Memory B cell (primary cell): Measurements from ENCODE around the gene NEURL4.

Experiments used
- ATAC-seq: fragments of 150-1000 bp; cut with Tn5 transposase; 2 replicates; pipeline ENCODE4 v1.10.0; 2021; ENCODE audit warnings: low read depth, mild to moderate bottlenecking, moderate library complexity
- DNase-seq, 2 donors: peaks; one replicate each; pipeline ENCODE4 v3.0.0; 2022; ENCODE audit warnings: low spot score in 2 of 2
- H3K27ac Mint-ChIP-seq: one replicate; pipeline ENCODE4 v1.8.0; 2022; ENCODE audit warnings: mild to moderate bottlenecking, moderate library complexity, mixed read lengths
- H3K27me3 Mint-ChIP-seq: one replicate; pipeline ENCODE4 v1.8.0; 2022; ENCODE audit warnings: mixed read lengths
- H3K36me3 Mint-ChIP-seq: one replicate; pipeline ENCODE4 v1.8.0; 2022; ENCODE audit warnings: mild to moderate bottlenecking, mixed read lengths
- H3K4me1 Mint-ChIP-seq: one replicate; pipeline ENCODE4 v1.8.0; 2022; ENCODE audit warnings: mixed read lengths
- H3K4me3 Mint-ChIP-seq: one replicate; pipeline ENCODE4 v1.8.0; 2022; ENCODE audit warnings: mild to moderate bottlenecking, moderate library complexity, mixed read lengths
- H3K9me3 Mint-ChIP-seq: one replicate; pipeline ENCODE4 v1.8.0; 2022; ENCODE audit warnings: mixed read lengths

Gene NEURL4

GRCh38 chr17:7324438-7324779, 4.7 kb downstream of the NEURL4 start:
- Mint-ChIP-seq H3K4me1 (peaks cover 17% of the 10 kb centered on the region), H3K4me3 (no peak overlapping the region), H3K9me3 (no peaks in the 10 kb centered on the region), H3K27me3 (no peaks in the 10 kb centered on the region), H3K27ac (no peak overlapping the region), H3K36me3 (peaks cover 12% of the 10 kb centered on the region)
- DNase-seq (no peak), ATAC-seq (no peak)

GRCh38 chr17:7323731-7324437, 5.3 kb downstream of the NEURL4 start:
- no peak overlapping the region for H3K27ac Mint-ChIP-seq
- no peak overlapping the region for H3K4me3 Mint-ChIP-seq
- H3K9me3 Mint-ChIP-seq: no peaks in the 10 kb centered on the region
- ATAC-seq (peak; percentile 53), DNase-seq (peak; percentile 70 to 80)
- peaks cover 17% of the 10 kb centered on the region for H3K4me1 Mint-ChIP-seq
- no peaks in the 10 kb centered on the region for H3K27me3 Mint-ChIP-seq
- peaks cover 12% of the 10 kb centered on the region for H3K36me3 Mint-ChIP-seq

- ATAC-seq (no peak), DNase-seq (no peak)
- H3K4me1 Mint-ChIP-seq: peaks cover 7% of the 10 kb centered on the region
- no peak overlapping the region for H3K4me3 Mint-ChIP-seq
- H3K27ac Mint-ChIP-seq: no peak overlapping the region
- no peaks in the 10 kb centered on the region for H3K9me3 Mint-ChIP-seq
- peaks cover 13% of the 10 kb centered on the region for H3K36me3 Mint-ChIP-seq
- H3K27me3 Mint-ChIP-seq: no peaks in the 10 kb centered on the region
These were observed 6.5 kb downstream of the NEURL4 start for GRCh38 chr17:7322520-7323194.

GRCh38 chr17:7321466-7321865, 7.7 kb downstream of the NEURL4 start:
- Mint-ChIP-seq H3K27me3 (no peaks in the 10 kb centered on the region), H3K36me3 (peaks cover 13% of the 10 kb centered on the region), H3K4me1 (peaks cover 3% of the 10 kb centered on the region), H3K4me3 (no peak overlapping the region), H3K9me3 (no peaks in the 10 kb centered on the region), H3K27ac (no peak overlapping the region)
- ATAC-seq: no peak
- no peak for DNase-seq

- ATAC-seq (no peak), DNase-seq (no peak)
- Mint-ChIP-seq H3K36me3 (peaks cover 16% of the 10 kb centered on the region), H3K27ac (no peak overlapping the region), H3K9me3 (no peaks in the 10 kb centered on the region), H3K27me3 (no peaks in the 10 kb centered on the region), H3K4me1 (peaks cover 12% of the 10 kb centered on the region), H3K4me3 (no peak overlapping the region)
These were observed 10.8 kb downstream of the NEURL4 start for GRCh38 chr17:7318121-7318860.

GRCh38 chr17:7317161-7317803, 11.9 kb downstream of the NEURL4 start:
- ATAC-seq: no peak
- H3K9me3 Mint-ChIP-seq: no peaks in the 10 kb centered on the region
- H3K4me1 Mint-ChIP-seq: peaks cover 19% of the 10 kb centered on the region
- DNase-seq: no peak
- no peak overlapping the region for H3K4me3 Mint-ChIP-seq
- no peak overlapping the region for H3K27ac Mint-ChIP-seq
- peaks cover 26% of the 10 kb centered on the region for H3K36me3 Mint-ChIP-seq
- no peaks in the 10 kb centered on the region for H3K27me3 Mint-ChIP-seq

- H3K9me3 Mint-ChIP-seq: no peaks in the 10 kb centered on the region
- ATAC-seq: no peak
These were observed 13.4 kb downstream of the NEURL4 start for GRCh38 chr17:7315570-7316235.

GRCh38 chr17:7314719-7315569, 14.2 kb downstream of the NEURL4 start, which contains the start of gene GPS2:
TSS of gene GPS2 (minus strand) at chr17:7315360. CDS start at chr17:7315052, 308 bp downstream.
- Mint-ChIP-seq H3K27me3 (no peaks in the 10 kb centered on the region), H3K4me3 (peak within 1 kb of the TSS; percentile 98), H3K36me3 (peaks cover 36% of the 10 kb centered on the region), H3K9me3 (no peaks in the 10 kb centered on the region), H3K27ac (peak within 1 kb of the TSS; percentile 98), H3K4me1 (peaks cover 37% of the 10 kb centered on the region)
- ATAC-seq (peak; percentile 92), DNase-seq (peak; percentile 87 to 96)

More at GRCh38 chr17:7315570-7316235, 13.4 kb downstream of the NEURL4 start:
- peaks cover 28% of the 10 kb centered on the region for H3K36me3 Mint-ChIP-seq
- peak overlapping the region; percentile 98 for H3K27ac Mint-ChIP-seq
- peak overlapping the region; percentile 98 for H3K4me3 Mint-ChIP-seq
- peaks cover 29% of the 10 kb centered on the region for H3K4me1 Mint-ChIP-seq
- no peaks in the 10 kb centered on the region for H3K27me3 Mint-ChIP-seq
- no peak for DNase-seq

GRCh38 chr17:7313890-7314718, 15.0 kb downstream of the NEURL4 start:
- no peaks in the 10 kb centered on the region for H3K9me3 Mint-ChIP-seq
- H3K4me1 Mint-ChIP-seq: peaks cover 45% of the 10 kb centered on the region
- H3K27ac Mint-ChIP-seq: peak overlapping the region; percentile 98
- peaks cover 40% of the 10 kb centered on the region for H3K36me3 Mint-ChIP-seq
- ATAC-seq (no peak), DNase-seq (no peak)
- peak overlapping the region; percentile 85 for H3K4me3 Mint-ChIP-seq
- H3K27me3 Mint-ChIP-seq: no peaks in the 10 kb centered on the region

GRCh38 chr17:7313088-7313889, 15.8 kb downstream of the NEURL4 start:
- H3K4me1 Mint-ChIP-seq: peaks cover 47% of the 10 kb centered on the region
- no peaks in the 10 kb centered on the region for H3K9me3 Mint-ChIP-seq
- H3K36me3 Mint-ChIP-seq: peaks cover 40% of the 10 kb centered on the region
- DNase-seq (no peak), ATAC-seq (no peak)
- no peaks in the 10 kb centered on the region for H3K27me3 Mint-ChIP-seq
- peak overlapping the region; percentile 98 for H3K27ac Mint-ChIP-seq
- H3K4me3 Mint-ChIP-seq: peak overlapping the region; percentile 55

GRCh38 chr17:7312432-7313087, 16.6 kb downstream of the NEURL4 start:
- H3K4me3 Mint-ChIP-seq: no peak overlapping the region
- H3K9me3 Mint-ChIP-seq: no peaks in the 10 kb centered on the region
- H3K36me3 Mint-ChIP-seq: peaks cover 37% of the 10 kb centered on the region
- ATAC-seq (no peak), DNase-seq (no peak)
- peak overlapping the region; percentile 98 for H3K27ac Mint-ChIP-seq
- H3K4me1 Mint-ChIP-seq: peaks cover 47% of the 10 kb centered on the region
- H3K27me3 Mint-ChIP-seq: no peaks in the 10 kb centered on the region
